H9 (cell line): ENCODE results near the gene ATP6V1D. TPM values are rescaled to one million over a fixed set of nuclear protein-coding genes. Genes with fewer than 3 reads are reported as not detected.

Experiments used
- DNase-seq: peaks from one replicate; pipeline ENCODE4 v3.0.0-alpha.2; 2017
- H2AFZ ChIP-seq: one replicate; pipeline ENCODE4 v1.6.1; 2013; ENCODE audit warnings: mild to moderate bottlenecking, low read length, control low read depth, moderate library complexity
- H2AK5ac ChIP-seq: 2 replicates; pipeline ENCODE4 v1.6.1; 2013; ENCODE audit warnings: low read length, control low read depth, mixed read lengths; ENCODE audit not compliant: insufficient read length
- H2BK120ac ChIP-seq: one replicate; pipeline ENCODE4 v1.6.1; 2013; ENCODE audit warnings: low read depth, mild to moderate bottlenecking, low read length, control low read depth, inconsistent platforms; ENCODE audit not compliant: poor library complexity, severe bottlenecking
- H2BK12ac ChIP-seq: 2 replicates; pipeline ENCODE4 v1.6.1; 2013; ENCODE audit warnings: low read length, control low read depth, mixed read lengths, low read depth; ENCODE audit not compliant: insufficient read length
- H2BK15ac ChIP-seq: 2 replicates; pipeline ENCODE4 v1.6.1; 2013; ENCODE audit warnings: low read depth, low read length, control low read depth
- H2BK20ac ChIP-seq: one replicate; pipeline ENCODE4 v1.6.1; 2013; ENCODE audit warnings: low read depth, mild to moderate bottlenecking, low read length, control low read depth, inconsistent platforms; ENCODE audit not compliant: poor library complexity, severe bottlenecking
- H2BK5ac ChIP-seq: 2 replicates; pipeline ENCODE4 v1.6.1; 2013; ENCODE audit warnings: low read length, control low read depth, mixed read lengths; ENCODE audit not compliant: insufficient read length
- H3K14ac ChIP-seq: 2 replicates; pipeline ENCODE4 v1.6.1; 2013; ENCODE audit warnings: low read length, control low read depth; ENCODE audit not compliant: insufficient read depth
- H3K18ac ChIP-seq: 2 replicates; pipeline ENCODE4 v1.6.1; 2013; ENCODE audit warnings: low read depth, mild to moderate bottlenecking, mixed read lengths, low read length, control low read depth; ENCODE audit not compliant: insufficient read length
- H3K23ac ChIP-seq: 2 replicates; pipeline ENCODE4 v1.6.1; 2013; ENCODE audit warnings: low read length, control low read depth, mixed read lengths, low read depth; ENCODE audit not compliant: insufficient read length
- H3K23me2 ChIP-seq: 2 replicates; pipeline ENCODE4 v1.6.1; 2013; ENCODE audit warnings: low read depth, mild to moderate bottlenecking, mixed read lengths, low read length, control low read depth; ENCODE audit not compliant: insufficient read length, poor library complexity, severe bottlenecking
- H3K27ac ChIP-seq: 2 replicates; pipeline ENCODE4 v1.5.1; 2013; ENCODE audit warnings: low read length, control low read depth, mixed read lengths, low read depth; ENCODE audit not compliant: insufficient read length
- H3K27me3 ChIP-seq: 2 replicates; pipeline ENCODE4 v1.6.1; 2013; ENCODE audit warnings: low read length, control low read depth, inconsistent platforms; ENCODE audit not compliant: insufficient read depth
- H3K4ac ChIP-seq: 2 replicates; pipeline ENCODE4 v1.6.1; 2013; ENCODE audit warnings: low read depth, mild to moderate bottlenecking, control low read depth, inconsistent platforms, low read length, moderate library complexity
- H3K4me1 ChIP-seq: 2 replicates; pipeline ENCODE4 v1.6.1; 2013; ENCODE audit warnings: low read length, control low read depth, inconsistent platforms; ENCODE audit not compliant: insufficient read depth
- H3K4me2 ChIP-seq: 2 replicates; pipeline ENCODE4 v1.6.1; 2013; ENCODE audit warnings: low read length, control low read depth, mixed read lengths; ENCODE audit not compliant: insufficient read length, insufficient read depth
- H3K56ac ChIP-seq: 2 replicates; pipeline ENCODE4 v1.6.1; 2013; ENCODE audit warnings: low read depth, mild to moderate bottlenecking, mixed read lengths, low read length, control low read depth; ENCODE audit not compliant: insufficient read length
- H3K79me1 ChIP-seq: 2 replicates; pipeline ENCODE4 v1.6.1; 2013; ENCODE audit warnings: low read depth, mild to moderate bottlenecking, moderate library complexity, low read length, control low read depth, inconsistent platforms; ENCODE audit not compliant: insufficient read depth, poor library complexity, severe bottlenecking
- H3K79me2 ChIP-seq: 2 replicates; pipeline ENCODE4 v1.6.1; 2013; ENCODE audit warnings: low read length, control low read depth, inconsistent platforms; ENCODE audit not compliant: insufficient read depth
- H3K9ac ChIP-seq: 2 replicates; pipeline ENCODE4 v1.6.1; 2013; ENCODE audit warnings: low read length, control low read depth, mixed read lengths; ENCODE audit not compliant: insufficient read length; ENCODE audit errors: extremely low read depth
- H3K9me3 ChIP-seq: one replicate; pipeline ENCODE4 v1.6.1; 2013; ENCODE audit warnings: low read depth, low read length, inconsistent platforms; ENCODE audit not compliant: control insufficient read depth
- H3T11ph ChIP-seq: one replicate; pipeline ENCODE4 v1.6.1; 2013; ENCODE audit warnings: mild to moderate bottlenecking, low read length, control low read depth, inconsistent platforms
- H4K20me1 ChIP-seq: one replicate; pipeline ENCODE4 v1.6.1; 2013; ENCODE audit not compliant: control insufficient read depth, insufficient read length, insufficient read depth
- H4K5ac ChIP-seq: 2 replicates; pipeline ENCODE4 v1.6.1; 2013; ENCODE audit warnings: low read depth, mild to moderate bottlenecking, mixed read lengths, low read length, control low read depth; ENCODE audit not compliant: insufficient read length
- H4K8ac ChIP-seq: replicated peaks from 2 replicates; pipeline ENCODE4 v1.6.1; 2013; ENCODE audit warnings: low read length, control low read depth, mixed read lengths, low read depth; ENCODE audit not compliant: insufficient read length
- H4K91ac ChIP-seq: 2 replicates; pipeline ENCODE4 v1.6.1; 2013; ENCODE audit warnings: low read depth, mild to moderate bottlenecking, moderate library complexity, mixed read lengths, low read length, control low read depth; ENCODE audit not compliant: insufficient read length
- H3K27ac Mint-ChIP-seq, 3 experiments: 2 replicates in 2 of 3; 3 replicates in 1 of 3; pipeline ENCODE4 v1.8.0; 2020 to 2021; ENCODE audit warnings: mixed read lengths in 3 of 3, mild to moderate bottlenecking in 1 of 3, moderate library complexity in 1 of 3
- H3K27me3 Mint-ChIP-seq: 2 replicates; pipeline ENCODE4 v1.8.0; 2021; ENCODE audit warnings: low read depth, mild to moderate bottlenecking, moderate library complexity, mixed read lengths
- H3K36me3 Mint-ChIP-seq, 3 experiments: 2 replicates in 2 of 3; 3 replicates in 1 of 3; pipeline ENCODE4 v1.8.0; 2020 to 2021; ENCODE audit warnings: low read depth in 3 of 3, mixed read lengths in 3 of 3; ENCODE audit not compliant: insufficient read depth in 1 of 3
- H3K4me1 Mint-ChIP-seq, 2 experiments: 2 replicates each; pipeline ENCODE4 v1.8.0; 2020; ENCODE audit warnings: mixed read lengths in 2 of 2
- H3K4me3 Mint-ChIP-seq, 2 experiments: 2 replicates in 1 of 2; 3 replicates in 1 of 2; pipeline ENCODE4 v1.8.0; 2020 to 2021; ENCODE audit warnings: mild to moderate bottlenecking in 2 of 2, mixed read lengths in 2 of 2, moderate library complexity in 1 of 2
- H3K9me3 Mint-ChIP-seq, 2 experiments: 2 replicates in 1 of 2; 3 replicates in 1 of 2; pipeline ENCODE4 v1.8.0; 2020; ENCODE audit warnings: mild to moderate bottlenecking in 2 of 2, mixed read lengths in 2 of 2, moderate library complexity in 1 of 2
- CTCF ChIP-seq: fragments of 200-600 bp; sonication (generic); conservative IDR thresholded peaks from 3 replicates; pipeline ENCODE4 v1.8.0; 2021; ENCODE audit warnings: antibody characterized with exemption, mild to moderate bottlenecking
- total RNA-seq: library from RNA; stranded (reverse); gene quantifications from 2 replicates; pipeline ENCODE4 v1.2.1, GENCODE V29; 2021

The ATP6V1D gene
- total RNA-seq, 1 experiment from 2014 or later = 85.7 TPM

- no peak overlapping the region for H3K4me3 Mint-ChIP-seq
- peaks cover 42 to 74% (median 60%) of the 10 kb centered on the region in 3 experiments; a peak in 6 of 7 replicates for H3K36me3 Mint-ChIP-seq
- Histone ChIP-seq H3K27me3 (no peaks in the 10 kb centered on the region), H2BK20ac (no peak overlapping the region), H2AFZ (no peak overlapping the region), H3K14ac (no peak overlapping the region), H3K56ac (no peak overlapping the region), H2BK5ac (no peak overlapping the region), H3T11ph (no peak overlapping the region), H3K79me2 (no peaks in the 10 kb centered on the region; the same call in 1 of the 2 replicates), H3K4me2 (no peak overlapping the region), H3K9ac (no peak overlapping the region), H2BK120ac (no peak overlapping the region), H3K23ac (no peak overlapping the region), H4K91ac (no peak overlapping the region), H3K18ac (no peak overlapping the region), H3K23me2 (no peaks in the 10 kb centered on the region), H4K8ac (no peak overlapping the region), H2AK5ac (no peak overlapping the region), H2BK15ac (no peak overlapping the region), H4K20me1 (no peaks in the 10 kb centered on the region), H3K4ac (no peak overlapping the region), H2BK12ac (no peak overlapping the region), H3K27ac (no peak overlapping the region), H4K5ac (no peak overlapping the region), H3K79me1 (no peaks in the 10 kb centered on the region), H3K4me1 (no peaks in the 10 kb centered on the region), H3K9me3 (no peaks in the 10 kb centered on the region)
- no peak for DNase-seq
- H3K27me3 Mint-ChIP-seq = no peaks in the 10 kb centered on the region
- no peak for TF ChIP-seq CTCF
- no peak overlapping the region for H3K27ac Mint-ChIP-seq
- H3K9me3 Mint-ChIP-seq = no peaks in the 10 kb centered on the region; a peak in 2 of 5 replicates
- H3K4me1 Mint-ChIP-seq = no peaks in the 10 kb centered on the region
Measured at GRCh38 chr14:67345583-67345982, 14.0 kb downstream of the ATP6V1D start.
